K562 (cell line): ENCODE data around the gene NTM.

Experiments
- CEBPB ChIP-seq: fragments of 450-650 bp; IDR thresholded peaks from 2 replicates; pipeline ENCODE4 v1.6.1; 2016; ENCODE audit warnings: missing genetic modification characterization, missing compliant biosample characterization
- DACH1 ChIP-seq: fragments of 450-650 bp; IDR thresholded peaks from 2 replicates; pipeline ENCODE4 v1.6.1; 2018; ENCODE audit not compliant: partially characterized antibody
- FOXK2 ChIP-seq, 2 experiments: fragments of 450-650 bp; IDR thresholded peaks in 1 of 2; conservative IDR thresholded peaks in 1 of 2; 2 replicates each; pipeline ENCODE4 v1.6.1; 2016; ENCODE audit warnings: low read depth in 2 of 2, mild to moderate bottlenecking in 1 of 2
- HDAC6 ChIP-seq: IDR thresholded peaks from 2 replicates; pipeline ENCODE4 v1.6.1; 2012; ENCODE audit warnings: low read depth, mild to moderate bottlenecking, control low read depth, inconsistent platforms, low read length, moderate library complexity
- HDGF ChIP-seq: fragments of 450-650 bp; IDR thresholded peaks from 2 replicates; pipeline ENCODE4 v1.6.1; 2016
- POLR2A ChIP-seq: fragments of 450-650 bp; conservative IDR thresholded peaks from 2 replicates; pipeline ENCODE4 v1.6.1; 2016
- POLR2AphosphoS5 ChIP-seq: IDR thresholded peaks from 2 replicates; pipeline ENCODE4 v1.6.1; 2011; ENCODE audit warnings: mild to moderate bottlenecking, low read depth, low read length, moderate library complexity; ENCODE audit not compliant: control insufficient read depth, insufficient read depth
- RUNX1 ChIP-seq: sonication (generic); IDR thresholded peaks from 2 replicates; pipeline ENCODE4 v1.6.1; 2016; ENCODE audit warnings: antibody characterized with exemption, low read depth
- TCF7 ChIP-seq: sonication (generic); IDR thresholded peaks from 2 replicates; pipeline ENCODE4 v1.6.1; 2016; ENCODE audit warnings: antibody characterized with exemption, borderline replicate concordance
- ZNF134 ChIP-seq: fragments of 250-450 bp; sonication (Bioruptor Pico); conservative IDR thresholded peaks from 2 replicates; pipeline ENCODE4 v1.4.0; 2020
- ZNF41 ChIP-seq: fragments of 250-450 bp; sonication (Bioruptor Pico); conservative IDR thresholded peaks from 2 replicates; pipeline ENCODE4 v1.4.0; 2020; ENCODE audit warnings: mild to moderate bottlenecking
- TF ChIP-seq, protein P1 (sequence below), 3 experiments: IDR thresholded peaks in 2 of 3; conservative IDR thresholded peaks in 1 of 3; 2 replicates each; pipeline ENCODE4 v1.5.1; 2011 to 2012; ENCODE audit warnings: low read length in 3 of 3, mild to moderate bottlenecking in 3 of 3, control low read depth in 2 of 3, improper control_type of control experiment in 1 of 3, inconsistent platforms in 1 of 3, low read depth in 1 of 3, mixed read lengths in 1 of 3, moderate library complexity in 1 of 3; ENCODE audit not compliant: insufficient read depth in 2 of 3
- TF ChIP-seq, protein P2 (sequence below): sonication (generic); formaldehyde crosslinking; IDR thresholded peaks from 2 replicates; pipeline ENCODE4 v1.8.1; 2023; ENCODE audit warnings: mild to moderate bottlenecking, missing genetic modification reagents
- TF ChIP-seq, protein P3 (sequence below): sonication (generic); formaldehyde crosslinking; IDR thresholded peaks from 2 replicates; pipeline ENCODE4 v1.5.0; 2020; ENCODE audit warnings: missing genetic modification reagents

DNA sequence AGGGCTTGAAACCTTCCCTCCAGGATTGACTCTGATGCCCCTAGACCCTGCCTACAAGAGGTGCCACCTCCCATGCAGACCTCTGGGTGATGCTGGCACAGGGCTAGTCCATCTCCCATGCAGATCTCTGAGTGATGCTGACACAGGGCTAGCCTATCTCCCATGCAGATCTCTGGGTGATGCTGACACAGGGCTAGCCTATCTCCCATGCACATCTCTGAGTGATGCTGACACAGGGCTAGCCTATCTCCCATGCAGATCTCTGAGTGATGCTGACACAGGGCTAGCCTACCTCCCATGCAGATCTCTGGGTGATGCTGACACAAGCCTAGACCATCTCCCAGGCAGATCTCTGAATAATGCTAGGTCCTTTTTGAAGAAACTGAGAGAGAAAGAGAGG is 321.7 kb downstream of the NTM start:
- TF ChIP-seq FOXK2 (conservative IDR thresholded peaks at IDR 0.05 in 1 of 2, IDR thresholded peaks at IDR 0.05 in 1 of 2; ENCODE audit: low read depth in 2 of 2) (no peak), DACH1 (no peak), POLR2A (no peak), HDAC6 (no peak), POLR2AphosphoS5 (no peak), ZNF134 (CRISPR knock-in tag) (no peak), ZNF41 (CRISPR knock-in tag) (no peak), RUNX1 (no peak), TCF7 (no peak), CEBPB (tag) (no peak), HDGF (no peak)
- TF ChIP-seq, protein P1, sequence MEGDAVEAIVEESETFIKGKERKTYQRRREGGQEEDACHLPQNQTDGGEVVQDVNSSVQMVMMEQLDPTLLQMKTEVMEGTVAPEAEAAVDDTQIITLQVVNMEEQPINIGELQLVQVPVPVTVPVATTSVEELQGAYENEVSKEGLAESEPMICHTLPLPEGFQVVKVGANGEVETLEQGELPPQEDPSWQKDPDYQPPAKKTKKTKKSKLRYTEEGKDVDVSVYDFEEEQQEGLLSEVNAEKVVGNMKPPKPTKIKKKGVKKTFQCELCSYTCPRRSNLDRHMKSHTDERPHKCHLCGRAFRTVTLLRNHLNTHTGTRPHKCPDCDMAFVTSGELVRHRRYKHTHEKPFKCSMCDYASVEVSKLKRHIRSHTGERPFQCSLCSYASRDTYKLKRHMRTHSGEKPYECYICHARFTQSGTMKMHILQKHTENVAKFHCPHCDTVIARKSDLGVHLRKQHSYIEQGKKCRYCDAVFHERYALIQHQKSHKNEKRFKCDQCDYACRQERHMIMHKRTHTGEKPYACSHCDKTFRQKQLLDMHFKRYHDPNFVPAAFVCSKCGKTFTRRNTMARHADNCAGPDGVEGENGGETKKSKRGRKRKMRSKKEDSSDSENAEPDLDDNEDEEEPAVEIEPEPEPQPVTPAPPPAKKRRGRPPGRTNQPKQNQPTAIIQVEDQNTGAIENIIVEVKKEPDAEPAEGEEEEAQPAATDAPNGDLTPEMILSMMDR (IDR thresholded peaks at IDR 0.05 in 2 of 3, conservative IDR thresholded peaks at IDR 0.05 in 1 of 3; ENCODE audit: insufficient read depth in 2 of 3, low read depth in 1 of 3, low read length in 3 of 3), result no peak
- TF ChIP-seq, protein P2, sequence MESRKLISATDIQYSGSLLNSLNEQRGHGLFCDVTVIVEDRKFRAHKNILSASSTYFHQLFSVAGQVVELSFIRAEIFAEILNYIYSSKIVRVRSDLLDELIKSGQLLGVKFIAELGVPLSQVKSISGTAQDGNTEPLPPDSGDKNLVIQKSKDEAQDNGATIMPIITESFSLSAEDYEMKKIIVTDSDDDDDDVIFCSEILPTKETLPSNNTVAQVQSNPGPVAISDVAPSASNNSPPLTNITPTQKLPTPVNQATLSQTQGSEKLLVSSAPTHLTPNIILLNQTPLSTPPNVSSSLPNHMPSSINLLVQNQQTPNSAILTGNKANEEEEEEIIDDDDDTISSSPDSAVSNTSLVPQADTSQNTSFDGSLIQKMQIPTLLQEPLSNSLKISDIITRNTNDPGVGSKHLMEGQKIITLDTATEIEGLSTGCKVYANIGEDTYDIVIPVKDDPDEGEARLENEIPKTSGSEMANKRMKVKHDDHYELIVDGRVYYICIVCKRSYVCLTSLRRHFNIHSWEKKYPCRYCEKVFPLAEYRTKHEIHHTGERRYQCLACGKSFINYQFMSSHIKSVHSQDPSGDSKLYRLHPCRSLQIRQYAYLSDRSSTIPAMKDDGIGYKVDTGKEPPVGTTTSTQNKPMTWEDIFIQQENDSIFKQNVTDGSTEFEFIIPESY (CRISPR knock-in tag), result no peak
- TF ChIP-seq, protein P3, sequence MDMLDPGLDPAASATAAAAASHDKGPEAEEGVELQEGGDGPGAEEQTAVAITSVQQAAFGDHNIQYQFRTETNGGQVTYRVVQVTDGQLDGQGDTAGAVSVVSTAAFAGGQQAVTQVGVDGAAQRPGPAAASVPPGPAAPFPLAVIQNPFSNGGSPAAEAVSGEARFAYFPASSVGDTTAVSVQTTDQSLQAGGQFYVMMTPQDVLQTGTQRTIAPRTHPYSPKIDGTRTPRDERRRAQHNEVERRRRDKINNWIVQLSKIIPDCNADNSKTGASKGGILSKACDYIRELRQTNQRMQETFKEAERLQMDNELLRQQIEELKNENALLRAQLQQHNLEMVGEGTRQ (CRISPR knock-in tag), result no peak
